Glomerular visceral epithelial cell (primary cell): ENCODE measurements around the gene STUM.

Experiments
- DNase-seq: peaks from one replicate; pipeline ENCODE4 v3.0.0-alpha.2; 2016; ENCODE audit errors: extremely low spot score

STUM gene

GRCh38 chr1:226651732-226652105 is 103.2 kb downstream of the STUM start:
- DNase-seq: no peak

- DNase-seq: no peak
Measured at GRCh38 chr1:226652613-226653012, 104.0 kb downstream of the STUM start.

DNA sequence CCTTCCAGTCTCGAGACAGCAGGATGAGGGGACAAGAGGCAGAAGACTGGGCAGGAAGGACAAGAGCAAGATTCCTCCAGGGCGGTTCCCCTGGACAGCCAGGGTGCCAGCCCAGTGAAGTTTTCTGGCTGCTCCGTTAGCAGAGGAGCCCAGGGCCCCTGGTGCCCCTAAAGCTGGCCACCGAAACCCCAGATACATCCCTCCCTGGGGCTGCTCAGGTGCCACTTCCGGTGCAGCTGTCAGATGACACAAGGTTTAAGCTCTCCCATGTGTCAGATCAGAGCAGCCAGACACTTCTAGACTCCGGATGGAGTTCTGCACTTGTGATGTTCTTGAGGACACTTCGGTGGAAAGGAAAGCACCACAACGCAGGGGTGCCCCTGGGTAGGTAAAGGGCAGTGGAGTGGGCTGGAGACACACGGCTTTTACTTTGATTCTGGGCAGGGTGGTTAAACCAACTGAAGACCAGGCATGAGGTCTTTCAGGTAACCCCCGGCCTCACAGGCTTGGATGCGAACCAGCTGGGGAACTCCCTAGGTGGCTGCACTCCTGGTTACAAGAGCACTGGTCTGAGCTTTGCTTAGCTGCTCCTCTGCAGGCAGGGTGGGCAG is 104.9 kb downstream of the STUM start:
- DNase-seq: no peak

DNA sequence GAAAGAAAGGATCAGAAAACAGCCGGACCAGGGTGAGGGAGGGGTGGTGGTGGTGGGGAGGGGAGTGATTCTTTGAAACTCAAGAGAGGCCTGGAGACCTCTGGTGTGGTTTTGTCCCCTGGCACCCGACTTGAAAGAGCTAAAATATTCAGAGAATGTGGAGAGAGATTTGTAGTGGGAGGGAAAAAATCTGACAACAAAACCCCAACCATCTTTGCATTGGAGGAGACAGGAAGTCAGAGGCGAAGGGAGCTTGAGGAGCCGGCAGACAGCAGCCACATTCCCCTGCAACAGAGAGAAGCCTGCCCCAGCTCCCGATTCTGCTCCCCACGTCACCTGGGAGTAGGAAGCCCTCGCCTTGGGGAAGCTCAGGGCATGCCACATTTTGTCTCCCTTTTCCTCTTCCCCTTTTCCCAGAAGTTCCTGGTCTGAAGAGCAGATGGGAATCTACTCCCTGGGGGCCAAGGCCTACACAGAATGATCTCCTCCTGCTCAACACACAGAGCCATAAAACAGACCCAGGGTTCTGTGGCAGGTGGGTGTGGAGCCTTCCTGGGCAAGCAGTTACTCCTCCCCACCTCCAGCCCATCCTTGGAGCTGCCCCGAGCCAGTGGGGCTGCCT is 105.6 kb downstream of the STUM start:
- DNase-seq: peak; percentile 24

DNA sequence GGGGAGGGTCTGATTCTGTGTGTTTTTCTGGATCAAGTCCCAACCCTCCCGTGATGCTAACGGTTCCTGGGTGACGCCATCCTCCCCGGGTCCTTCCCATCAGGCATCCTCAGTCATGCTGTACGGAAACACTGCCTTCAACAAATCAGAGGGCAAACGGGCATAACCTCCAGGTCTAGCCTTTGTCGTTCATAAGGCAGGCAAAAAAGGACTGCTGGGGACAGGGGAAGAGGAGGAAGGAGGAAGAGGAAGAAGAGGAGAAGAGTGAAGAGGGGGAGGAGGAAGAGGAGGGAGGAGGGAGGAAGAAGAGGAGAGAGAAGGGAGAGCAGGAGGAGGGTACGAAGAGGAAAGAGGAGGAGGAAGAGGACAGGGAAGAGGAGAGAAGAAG is 106.1 kb downstream of the STUM start:
- no peak for DNase-seq

GRCh38 chr1:226655251-226656163 is 106.9 kb downstream of the STUM start:
- peak; percentile 15 for DNase-seq

- DNase-seq: no peak
Measured at GRCh38 chr1:226656201-226656600, 107.6 kb downstream of the STUM start.

- peak; percentile 25 for DNase-seq
Measured at GRCh38 chr1:226656601-226657277, 108.2 kb downstream of the STUM start.

GRCh38 chr1:226657895-226658545 is 109.5 kb downstream of the STUM start:
- DNase-seq: no peak

DNA sequence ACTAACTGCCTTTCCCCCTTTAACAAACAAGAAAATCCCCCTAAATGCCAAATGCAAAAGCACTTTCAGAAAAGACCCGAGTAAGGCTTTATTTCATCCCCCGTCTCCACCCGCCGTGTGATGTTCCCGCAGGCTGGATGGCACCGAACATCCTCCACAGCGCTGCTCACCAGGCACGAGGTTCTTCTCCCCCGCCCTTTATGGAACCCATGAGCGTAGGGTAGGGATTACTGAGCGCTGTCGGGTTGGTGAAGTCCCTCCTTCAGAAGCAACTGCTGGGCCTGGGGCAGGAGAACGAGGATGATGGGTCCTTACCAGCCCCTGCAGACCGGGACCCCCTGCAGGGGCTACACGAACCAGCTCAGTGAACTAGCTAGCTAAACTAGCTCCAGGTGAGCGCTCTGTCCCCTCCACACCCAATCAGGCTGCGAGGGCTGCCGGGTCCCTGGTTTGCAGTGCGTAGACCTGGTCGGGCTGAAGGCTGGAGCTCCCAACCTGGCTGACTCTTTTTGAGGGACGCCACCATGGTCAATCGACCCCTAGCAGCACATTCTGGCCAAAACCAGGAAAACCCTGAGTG is 110.1 kb downstream of the STUM start:
- no peak for DNase-seq
